GM21390 (cell line): ENCODE measurements around the gene CTNND2.
"Not testable (repeated sequence)": the region's sequence is repeated elsewhere in the genome, so short reads cannot be mapped to it uniquely, and the experiment has no call there.

Experiments
- ATAC-seq: cut with Tn5 transposase; IDR thresholded peaks from one replicate; pipeline ENCODE4 v1.9.1; 2021; ENCODE audit not compliant: unreplicated experiment

CTNND2 gene

DNA sequence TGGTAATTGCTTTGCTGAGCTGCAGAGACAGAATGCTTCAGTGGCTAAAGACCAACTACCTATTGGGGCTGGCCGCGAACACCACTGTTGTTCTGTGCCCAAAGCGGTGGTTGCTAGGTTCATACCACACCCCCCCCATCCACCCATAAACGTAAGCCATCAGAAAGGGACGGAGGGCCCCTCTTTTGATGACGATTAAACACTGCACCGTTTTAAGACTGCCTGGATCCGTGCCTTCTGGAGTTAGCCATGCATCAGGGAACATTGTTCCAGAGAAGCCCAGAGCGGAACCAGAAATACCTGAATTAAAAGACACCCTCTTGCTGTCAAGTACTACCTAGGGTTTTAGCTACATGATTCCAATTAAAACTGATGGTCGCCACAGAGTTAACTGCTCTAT lies 774.1 kb downstream of the CTNND2 start:
- ATAC-seq, result no peak

DNA sequence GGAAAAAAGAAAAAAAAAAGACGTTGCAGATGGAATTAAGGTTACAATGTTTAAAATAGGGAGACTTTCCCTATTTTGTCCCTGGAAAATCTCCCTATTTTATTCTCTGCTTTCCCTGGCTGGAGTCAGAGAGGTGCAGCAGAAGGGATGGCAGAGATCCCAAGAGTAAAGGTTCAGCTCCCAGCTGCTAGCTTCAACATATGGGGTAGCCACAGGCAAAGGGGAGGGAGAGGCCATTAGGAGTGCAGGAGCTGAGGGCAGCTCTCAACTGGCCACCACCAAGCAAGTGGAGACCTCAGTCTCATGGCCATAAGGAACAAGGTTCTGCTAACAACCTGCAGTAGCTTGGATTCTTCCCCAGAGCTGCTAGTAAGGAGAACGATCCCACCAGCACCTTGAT lies 776.2 kb downstream of the CTNND2 start:
- ATAC-seq, result no peak

DNA sequence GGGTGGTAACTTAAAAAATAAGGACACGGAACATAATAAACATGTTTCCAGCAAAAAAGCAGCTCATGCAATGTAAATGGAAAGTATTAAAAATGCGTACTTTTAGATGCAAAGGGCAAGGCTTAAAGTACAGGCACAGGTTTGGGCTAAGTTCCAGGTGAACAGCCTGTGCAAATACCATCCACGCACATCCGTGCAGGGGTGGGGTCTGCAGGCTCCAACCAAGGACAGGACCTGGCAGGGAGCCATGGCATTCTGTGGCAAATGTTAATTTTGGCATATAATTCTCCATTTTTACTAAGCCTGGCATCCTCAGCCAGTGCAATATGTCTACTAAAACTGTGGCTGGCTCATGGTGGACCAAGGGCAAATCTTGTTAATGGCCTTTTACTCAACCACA lies 777.4 kb downstream of the CTNND2 start:
- no peak for ATAC-seq

DNA sequence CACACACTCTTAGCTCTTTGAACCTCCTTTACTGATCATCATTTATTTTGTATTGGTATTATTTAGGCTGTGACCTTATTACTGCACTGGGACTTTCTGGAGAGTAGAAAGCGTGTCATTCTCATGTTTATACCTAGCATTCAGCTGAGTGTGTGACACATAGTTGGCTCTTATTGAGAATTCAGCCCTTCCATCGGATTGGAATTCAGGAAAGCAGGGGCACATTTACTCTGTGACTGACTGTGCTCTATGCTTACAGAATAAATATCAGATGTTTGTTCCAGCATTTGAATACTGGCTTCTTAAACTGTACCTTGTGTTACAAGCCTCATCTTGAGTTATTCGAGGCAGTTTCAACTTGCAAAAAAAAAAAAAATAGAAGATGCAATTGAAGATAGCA lies 782.4 kb downstream of the CTNND2 start:
- no peak for ATAC-seq

DNA sequence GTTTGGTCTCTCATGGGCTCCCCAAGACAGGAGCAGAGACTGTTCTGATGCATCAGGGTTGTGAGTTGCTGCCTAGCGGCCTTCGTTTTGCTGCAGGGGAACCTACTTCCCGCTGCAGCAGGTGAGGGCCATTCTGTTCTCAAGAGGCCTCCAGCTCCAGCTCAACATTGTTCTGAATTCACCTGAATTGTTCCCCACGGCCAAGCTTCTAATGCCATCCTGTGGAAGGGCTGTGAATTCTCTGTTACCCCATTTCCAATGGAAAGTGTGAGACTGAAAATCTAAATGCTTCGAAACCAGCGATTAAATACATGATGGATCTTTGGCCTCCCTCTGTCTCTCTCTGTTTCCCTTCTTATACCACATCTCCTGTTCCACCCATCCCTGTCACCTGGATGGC lies 794.1 kb downstream of the CTNND2 start:
- ATAC-seq, result no peak

DNA sequence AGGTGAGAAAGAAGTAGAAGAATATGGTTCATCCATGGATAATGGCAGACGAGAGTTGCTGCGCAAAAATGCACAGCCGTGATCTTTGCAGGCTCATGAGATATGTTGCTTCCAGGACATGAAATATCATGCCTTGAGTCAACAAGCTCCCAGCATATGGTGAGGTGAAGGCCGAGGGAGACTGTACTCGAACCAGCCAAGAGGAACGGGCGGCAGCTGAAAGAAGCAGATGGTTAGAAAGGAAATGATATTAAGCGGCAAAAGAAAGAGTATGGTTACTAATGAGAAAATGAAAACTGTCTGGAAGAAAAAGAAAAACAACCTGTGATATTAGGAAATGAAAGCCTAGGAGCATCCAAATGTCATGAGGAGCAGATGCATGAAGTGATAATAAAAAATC lies 798.5 kb downstream of the CTNND2 start:
- ATAC-seq, result no peak

DNA sequence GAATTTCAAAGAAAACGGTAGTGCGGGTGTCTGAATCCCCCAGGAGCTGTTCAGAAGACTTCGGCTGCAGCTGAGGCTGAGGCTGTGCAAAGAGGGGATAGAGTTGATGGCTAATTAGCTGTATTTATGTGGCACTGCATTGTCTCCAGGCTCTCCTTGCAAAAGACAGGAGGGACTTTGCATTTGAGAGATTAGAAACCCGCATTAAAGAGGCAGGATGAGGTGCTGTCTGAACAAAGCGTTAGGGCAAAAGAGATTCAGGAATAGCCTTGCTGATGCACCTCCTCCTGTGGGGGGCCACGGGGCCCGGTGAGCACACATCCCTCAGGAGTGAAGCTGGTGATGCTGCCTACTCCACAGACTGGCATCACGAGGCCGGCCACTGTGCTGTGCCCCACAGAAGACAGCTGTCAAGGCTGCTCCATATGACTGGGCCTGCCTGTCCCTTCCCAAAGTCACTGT lies 799.6 kb downstream of the CTNND2 start:
- no peak for ATAC-seq

DNA sequence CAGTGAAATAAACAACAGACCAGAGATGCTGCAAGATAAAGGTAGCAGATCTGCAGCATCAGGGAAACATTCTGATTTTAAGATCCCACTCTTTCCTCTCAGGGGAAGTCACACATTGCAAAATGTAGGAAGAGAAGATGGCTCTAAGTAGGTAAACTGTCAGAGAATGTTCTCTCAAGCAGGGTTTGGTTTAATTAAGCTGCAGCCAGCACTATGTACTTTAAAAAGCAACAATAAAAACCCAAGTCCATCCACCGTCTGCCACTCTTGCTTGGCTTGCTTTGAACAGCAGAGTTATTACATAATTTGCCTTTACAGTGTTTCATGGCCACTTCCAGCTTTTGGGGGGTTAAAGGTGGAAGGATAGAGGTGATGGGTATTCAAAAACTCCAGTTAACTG lies 800.0 kb downstream of the CTNND2 start:
- ATAC-seq, result no peak

DNA sequence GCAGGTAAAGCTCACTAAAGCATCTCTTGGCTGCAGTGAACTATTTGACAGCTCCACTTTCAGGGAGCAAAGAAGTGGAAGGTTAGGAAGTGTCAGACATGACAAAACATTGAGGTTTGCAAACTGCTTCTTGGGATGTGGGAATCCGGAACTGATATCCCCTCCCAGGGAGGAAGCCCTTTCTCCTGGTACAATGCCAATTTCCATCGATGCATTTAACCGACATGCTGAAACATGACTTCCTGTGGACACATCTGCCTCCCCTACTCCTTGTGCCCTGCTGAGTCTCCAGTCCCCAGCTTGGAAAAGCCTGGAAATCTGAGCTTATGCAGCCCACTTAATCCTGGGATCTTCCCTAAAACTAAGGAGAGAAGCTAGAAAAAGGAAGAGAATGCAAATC lies 820.1 kb downstream of the CTNND2 start:
- ATAC-seq, result no peak

DNA sequence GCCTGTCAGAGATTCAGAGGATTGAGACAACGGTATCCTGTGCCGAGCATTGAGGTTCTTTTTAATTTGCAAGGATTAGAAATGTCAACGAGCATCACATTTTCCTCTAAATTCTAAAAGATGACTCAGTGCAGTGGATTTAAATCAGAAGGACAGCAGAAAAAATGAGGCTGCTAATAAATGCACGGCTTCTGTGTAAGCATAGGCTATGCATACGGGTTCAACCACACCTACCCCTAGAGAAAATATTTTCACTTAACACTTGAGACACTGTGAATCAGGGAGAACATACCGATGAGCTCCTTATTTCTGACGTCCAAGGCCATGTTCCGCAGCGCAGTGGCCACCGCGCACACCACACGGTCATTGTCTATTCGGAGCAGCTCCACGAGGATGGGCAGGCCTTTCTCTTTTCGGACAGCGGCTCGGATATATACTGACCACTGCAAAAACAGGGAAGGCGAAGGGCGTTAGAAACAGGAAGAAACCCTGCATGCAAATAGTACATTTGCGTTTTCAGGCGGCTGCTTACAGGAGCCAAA lies 821.8 kb downstream of the CTNND2 start:
- no peak for ATAC-seq

DNA sequence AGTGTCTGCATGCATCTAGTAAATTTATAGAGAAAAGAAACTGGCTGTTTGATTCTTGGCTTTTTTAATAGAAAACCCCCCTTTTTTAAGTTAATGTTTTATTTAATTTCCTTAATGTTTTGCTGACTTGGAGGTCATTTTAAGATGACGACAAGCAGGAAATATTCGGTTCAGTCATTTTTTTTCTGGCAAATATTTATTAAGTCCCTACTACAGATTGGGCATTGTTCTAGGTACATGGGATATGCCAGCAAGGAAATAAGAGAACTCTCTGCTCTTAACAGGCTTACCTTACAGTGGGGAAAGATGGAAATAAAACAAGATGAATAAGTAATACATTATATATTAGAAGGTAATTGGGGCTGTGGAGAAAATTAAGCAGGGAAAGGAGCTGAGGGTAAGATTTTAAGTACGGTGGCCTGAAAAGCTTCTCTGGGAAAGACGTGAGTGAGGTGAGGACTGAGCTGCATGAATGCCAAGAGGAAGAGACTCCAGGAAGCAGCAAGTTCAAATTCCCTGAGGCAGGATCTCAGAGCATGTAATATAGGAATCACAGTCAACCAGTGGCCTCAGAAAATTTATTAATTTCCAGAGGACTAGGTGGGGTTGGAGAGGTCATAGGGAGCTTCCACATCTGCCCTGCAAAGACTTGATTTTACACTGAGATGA lies 827.2 kb downstream of the CTNND2 start:
- no peak for ATAC-seq

DNA sequence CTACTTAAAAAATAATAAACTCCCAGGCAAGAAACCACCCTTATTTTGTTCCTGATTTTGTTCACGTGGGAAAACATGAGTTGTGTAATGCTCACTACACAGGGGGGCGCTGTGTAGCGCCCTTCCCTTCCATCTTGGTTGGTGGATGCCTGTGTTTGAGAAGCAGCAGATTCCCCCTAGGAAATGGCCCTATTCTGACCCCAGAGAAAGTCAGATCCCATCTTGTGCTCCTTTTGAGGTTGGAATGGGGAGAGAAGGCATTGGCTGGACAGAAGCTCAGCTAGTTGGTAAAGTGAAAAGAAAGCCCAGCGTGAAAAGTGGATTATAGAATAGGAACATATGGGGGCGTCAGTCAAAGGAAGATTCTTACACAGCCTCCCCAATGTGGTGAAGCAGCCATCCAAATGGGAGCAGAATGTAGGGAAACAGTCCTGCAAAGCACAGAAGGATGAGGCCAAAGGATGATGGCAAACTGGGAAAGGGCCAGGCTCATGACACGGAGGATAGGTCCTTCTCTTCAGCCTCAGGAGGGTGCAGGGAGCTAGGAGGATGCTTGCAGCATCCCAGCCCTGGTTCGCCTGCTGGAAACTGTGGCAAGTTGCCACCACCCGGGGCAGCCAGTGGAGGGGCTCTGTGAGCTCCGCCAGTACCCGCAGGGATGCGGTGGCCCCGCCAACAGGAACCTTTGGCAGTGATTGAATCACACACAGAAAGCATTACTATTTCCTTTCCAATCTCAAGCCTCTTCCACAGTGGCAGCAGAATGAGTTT lies 829.0 kb downstream of the CTNND2 start:
- no peak for ATAC-seq

DNA sequence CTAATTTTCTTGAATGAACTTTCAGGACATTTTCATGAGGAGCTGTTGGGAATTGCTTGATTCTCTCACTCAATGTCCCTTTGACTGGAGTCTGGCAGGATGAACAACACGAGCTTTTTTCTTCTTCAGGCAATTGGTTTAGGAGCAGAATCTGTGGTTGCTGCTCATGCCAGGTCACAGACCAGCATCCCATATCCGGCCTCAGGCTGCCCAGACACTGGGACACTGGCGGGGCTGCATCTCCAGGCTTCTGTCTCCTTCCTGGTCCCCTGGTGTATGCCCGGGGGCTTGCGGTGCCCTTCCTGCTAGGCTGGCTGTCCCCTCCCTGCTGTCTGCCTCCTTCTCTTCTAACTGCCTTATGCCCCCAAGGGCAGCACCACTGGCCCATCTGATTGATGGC lies 831.7 kb downstream of the CTNND2 start:
- ATAC-seq, result no peak

DNA sequence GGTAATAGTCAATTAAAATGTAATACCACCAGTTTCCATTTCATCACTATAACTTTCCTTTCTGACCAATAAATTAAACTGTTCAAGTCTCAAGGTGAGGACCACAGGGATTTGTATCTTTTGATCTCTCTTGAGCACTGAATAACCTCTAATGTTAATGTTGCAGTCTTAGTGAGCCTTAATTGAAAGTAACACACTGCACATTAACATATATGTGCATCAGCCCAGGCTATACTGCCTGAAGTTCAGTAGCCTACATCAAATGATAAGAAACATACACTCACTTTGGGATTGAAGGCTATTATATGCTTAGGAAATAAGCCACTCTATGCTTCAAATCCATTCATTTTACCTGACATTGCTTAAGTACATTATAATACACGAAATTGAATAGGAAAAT lies 832.2 kb downstream of the CTNND2 start:
- no peak for ATAC-seq

DNA sequence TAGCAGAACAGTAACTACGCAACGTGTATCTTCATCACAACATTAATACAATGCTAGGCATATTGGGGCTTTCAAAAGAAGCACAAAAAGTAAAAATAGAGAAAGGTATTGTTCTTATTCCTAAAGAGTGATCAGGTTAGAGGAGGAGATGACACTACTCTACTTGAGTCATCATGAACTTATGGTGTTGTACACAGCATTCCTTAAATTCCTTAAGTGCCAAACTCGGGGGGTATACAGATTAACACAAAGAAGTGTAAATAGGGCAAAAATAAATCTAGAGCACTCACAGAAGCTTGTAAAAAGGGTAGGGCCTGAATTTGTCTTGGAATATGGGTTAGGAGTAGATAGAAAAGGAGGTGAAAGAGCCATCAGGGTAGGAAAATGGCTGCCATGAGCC lies 835.2 kb downstream of the CTNND2 start:
- ATAC-seq, result no peak

DNA sequence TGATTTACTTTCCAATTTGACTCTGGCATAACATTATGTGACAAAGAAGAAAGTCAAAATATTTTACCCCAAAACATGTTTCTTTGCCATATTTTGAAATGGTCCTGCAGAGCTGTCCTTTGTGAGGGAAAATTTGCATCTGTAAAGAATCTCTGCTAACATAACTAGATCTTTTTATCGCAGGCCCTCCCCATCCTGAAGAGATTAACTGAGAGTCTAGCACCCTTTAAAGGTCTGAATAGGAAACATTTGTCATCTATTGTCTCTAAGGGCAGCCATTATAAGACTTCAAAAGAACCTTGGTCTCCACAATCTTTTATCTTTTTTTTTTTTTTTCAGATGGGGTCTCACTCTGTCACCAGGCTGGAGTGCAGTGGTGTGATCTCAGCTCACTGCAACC lies 838.5 kb downstream of the CTNND2 start:
- ATAC-seq, result not testable (repeated sequence)

DNA sequence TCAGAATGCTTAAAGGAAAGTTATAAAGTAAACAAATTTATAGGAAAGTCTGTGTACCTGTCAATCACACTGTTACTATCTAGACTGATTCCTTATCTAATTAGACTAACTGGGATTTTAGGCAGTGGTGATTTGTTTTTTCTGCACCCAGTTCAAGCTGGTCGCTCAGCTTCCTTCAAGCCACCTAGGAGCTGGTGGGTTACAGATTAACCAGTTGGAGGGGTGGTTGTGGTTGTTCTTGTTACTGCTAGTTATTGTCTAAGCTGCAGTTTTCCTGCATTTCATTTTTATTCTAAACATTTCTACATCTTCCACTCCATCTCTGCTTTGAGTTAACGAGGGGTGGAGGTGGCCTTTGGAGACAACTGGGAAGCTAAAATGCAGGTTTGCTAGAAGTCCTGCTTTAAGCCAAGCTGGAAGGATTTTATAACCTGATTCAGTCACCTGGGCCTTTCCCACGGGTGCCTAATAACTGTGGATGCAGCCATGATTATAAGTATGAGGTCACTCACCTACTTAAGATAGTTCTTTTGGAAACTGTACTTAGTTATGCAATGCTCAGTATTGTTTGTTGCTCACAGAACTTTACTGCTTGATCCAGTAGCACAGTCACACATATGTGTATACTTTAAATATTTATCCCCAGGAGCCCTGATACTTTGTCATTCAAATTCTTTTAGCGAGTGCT lies 839.3 kb downstream of the CTNND2 start:
- ATAC-seq, result no peak

DNA sequence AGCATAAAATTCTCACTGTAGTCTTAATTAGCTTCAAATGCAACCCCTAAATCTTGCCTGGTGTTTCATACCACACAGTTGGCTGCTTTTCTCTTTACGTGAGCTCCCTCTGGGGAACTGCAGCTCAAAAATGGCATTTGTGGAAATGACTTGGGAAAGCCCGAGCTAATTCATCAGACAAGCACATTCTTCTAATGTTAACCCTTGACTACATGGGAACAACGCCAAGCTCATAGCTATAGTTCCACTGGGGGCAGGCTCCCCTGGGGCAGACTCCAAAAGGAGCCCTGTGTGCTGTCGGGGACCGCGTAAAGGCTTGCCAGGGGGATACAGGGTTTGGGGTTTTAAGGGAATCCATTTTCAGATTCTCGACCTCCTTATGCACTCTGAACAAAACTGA lies 841.8 kb downstream of the CTNND2 start:
- no peak for ATAC-seq

DNA sequence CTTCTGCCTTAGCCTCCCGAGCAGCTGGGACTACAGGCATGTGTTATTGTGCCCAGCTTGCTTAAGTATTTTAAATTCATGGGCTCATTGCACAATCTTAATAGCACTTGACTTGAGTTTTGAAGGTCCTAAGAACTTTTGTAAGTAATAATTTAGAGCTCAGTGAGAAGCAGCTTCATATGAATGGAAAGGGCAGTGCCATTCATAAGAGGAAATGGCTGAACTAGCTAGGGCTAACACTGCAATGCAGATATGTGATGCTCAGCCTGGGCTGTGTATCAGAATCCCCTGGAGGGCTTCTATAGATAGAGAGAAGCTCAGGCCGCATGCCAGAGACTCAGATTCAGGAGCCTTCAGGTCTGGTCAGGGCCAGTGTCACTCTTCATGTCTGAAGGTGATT lies 847.7 kb downstream of the CTNND2 start:
- no peak for ATAC-seq

DNA sequence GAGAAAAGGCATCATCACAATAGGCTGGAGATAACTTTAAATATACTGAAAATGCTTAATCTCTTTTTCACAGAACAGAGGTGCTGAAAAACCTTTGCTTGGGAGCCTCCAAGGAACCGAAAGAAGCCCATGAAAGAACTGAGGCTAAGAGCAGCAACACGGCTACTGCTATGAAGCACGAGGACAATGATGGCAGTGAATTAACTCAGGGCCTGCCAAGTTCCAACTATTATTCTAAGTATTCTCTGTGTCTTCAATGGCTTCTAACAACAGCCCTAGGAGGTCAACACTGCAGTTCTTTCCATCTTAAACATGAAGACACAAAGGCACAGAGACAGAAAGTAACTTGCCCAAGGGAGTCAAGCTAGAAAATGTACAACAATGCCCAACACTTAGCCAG lies 850.2 kb downstream of the CTNND2 start:
- ATAC-seq, result no peak

DNA sequence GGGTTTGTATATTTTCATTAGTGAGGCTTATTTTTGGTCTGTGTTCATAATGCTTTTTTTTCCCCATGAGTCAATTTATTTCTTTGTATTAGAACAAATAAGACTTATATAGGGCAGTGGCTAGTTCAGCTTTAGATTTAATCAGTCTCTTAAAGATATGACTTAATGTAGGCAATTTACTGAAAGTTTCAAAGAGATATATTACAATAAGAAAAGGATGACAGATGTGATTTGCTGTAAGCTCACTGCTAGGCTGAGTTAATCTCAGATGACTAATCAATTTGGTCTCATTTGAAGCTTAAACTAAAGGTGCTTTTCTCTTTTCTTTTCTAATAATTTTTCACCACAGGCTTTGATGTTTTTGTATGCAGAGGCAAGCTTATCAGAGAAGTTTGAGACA lies 851.4 kb downstream of the CTNND2 start:
- ATAC-seq, result no peak
